Thyroid gland (tissue), 4 donors: ENCODE results near the gene KRTAP5-2.

Source experiments
- POLR2A ChIP-seq, 2 donors: fragments of 450-650 bp; IDR thresholded peaks; one replicate each; pipeline ENCODE4 v1.6.1; 2017; ENCODE audit warnings: antibody characterized with exemption in 2 of 2, mild to moderate bottlenecking in 2 of 2, moderate library complexity in 1 of 2
- TF ChIP-seq, protein P1 (sequence below), 6 experiments: fragments of 200-600 bp in 3 of 6; fragments of 450-650 bp in 3 of 6; sonication (generic) in 3 of 6; IDR thresholded peaks; one replicate each; pipeline ENCODE4 v1.5.1; 2016 to 2019; ENCODE audit warnings: antibody characterized with exemption in 6 of 6, mild to moderate bottlenecking in 2 of 6, inconsistent platforms in 1 of 6, moderate library complexity in 1 of 6

DNA sequence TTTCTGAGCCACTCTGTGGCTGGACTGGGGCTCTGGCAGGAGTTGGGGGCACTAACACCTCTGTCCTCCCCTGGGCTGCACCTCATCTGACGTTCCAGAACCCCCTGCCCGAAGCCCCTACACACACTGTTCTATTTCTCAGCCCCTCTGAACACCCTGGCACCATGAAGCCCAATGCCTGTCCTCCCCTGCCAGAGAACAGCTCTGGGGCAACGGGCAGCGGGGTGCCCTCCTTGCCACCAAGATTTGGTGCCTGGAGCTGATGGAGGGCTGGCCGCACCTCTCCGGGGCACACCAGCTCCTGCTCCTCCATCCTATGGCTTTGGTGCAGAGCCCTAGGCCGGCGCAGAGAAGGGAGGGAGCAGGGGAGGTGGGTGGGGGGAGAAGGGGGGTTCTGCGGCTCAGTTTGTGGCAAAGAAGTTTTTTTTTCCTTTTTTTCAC, 42.4 kb downstream of the KRTAP5-2 start:
- TF ChIP-seq, protein P1, sequence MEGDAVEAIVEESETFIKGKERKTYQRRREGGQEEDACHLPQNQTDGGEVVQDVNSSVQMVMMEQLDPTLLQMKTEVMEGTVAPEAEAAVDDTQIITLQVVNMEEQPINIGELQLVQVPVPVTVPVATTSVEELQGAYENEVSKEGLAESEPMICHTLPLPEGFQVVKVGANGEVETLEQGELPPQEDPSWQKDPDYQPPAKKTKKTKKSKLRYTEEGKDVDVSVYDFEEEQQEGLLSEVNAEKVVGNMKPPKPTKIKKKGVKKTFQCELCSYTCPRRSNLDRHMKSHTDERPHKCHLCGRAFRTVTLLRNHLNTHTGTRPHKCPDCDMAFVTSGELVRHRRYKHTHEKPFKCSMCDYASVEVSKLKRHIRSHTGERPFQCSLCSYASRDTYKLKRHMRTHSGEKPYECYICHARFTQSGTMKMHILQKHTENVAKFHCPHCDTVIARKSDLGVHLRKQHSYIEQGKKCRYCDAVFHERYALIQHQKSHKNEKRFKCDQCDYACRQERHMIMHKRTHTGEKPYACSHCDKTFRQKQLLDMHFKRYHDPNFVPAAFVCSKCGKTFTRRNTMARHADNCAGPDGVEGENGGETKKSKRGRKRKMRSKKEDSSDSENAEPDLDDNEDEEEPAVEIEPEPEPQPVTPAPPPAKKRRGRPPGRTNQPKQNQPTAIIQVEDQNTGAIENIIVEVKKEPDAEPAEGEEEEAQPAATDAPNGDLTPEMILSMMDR (IDR thresholded peaks at IDR 0.05), result no peak
- TF ChIP-seq POLR2A (IDR thresholded peaks at IDR 0.05), result no peak
